HCEC 1CT (cell line): Measurements from ENCODE around the gene GATA2.

ENCODE experiments used
- DNase-seq: peaks from one replicate; pipeline ENCODE4 v3.0.0-alpha.2; 2017

GATA2 gene

DNA sequence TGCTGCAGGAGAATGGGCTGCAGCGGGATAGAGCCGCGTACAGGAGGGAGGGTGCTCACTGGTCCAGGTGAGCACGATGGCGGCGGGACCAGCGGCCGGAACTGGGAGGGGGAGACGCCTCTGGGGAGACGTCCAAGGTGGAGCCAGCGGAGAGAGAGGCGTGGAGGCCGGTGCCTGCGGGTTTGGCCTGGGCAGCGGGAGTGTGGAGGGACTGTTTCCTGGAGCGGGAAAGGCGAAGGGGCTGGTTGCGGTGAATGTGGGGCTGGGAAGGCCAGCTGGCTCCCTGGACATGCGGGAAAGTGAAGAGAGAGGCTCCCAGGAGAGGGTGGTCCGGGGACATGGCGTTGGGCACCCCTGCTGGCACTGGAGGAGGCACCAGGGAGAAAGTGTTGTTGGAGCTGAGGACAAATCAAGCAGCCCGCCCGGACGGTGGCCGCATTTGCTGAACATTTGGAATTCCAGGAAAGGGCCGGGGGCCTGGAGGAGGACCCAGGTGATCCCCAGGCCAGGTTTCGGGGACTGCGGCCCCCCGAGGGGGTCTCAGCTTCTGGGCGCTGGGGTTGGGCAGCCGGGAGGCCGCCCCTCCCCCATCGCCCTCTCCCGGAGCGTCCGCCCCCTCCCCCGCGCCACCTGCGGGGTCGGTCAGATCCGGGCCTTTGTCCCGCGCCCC lies 60.6 kb downstream of the GATA2 start:
- DNase-seq = no peak

DNA sequence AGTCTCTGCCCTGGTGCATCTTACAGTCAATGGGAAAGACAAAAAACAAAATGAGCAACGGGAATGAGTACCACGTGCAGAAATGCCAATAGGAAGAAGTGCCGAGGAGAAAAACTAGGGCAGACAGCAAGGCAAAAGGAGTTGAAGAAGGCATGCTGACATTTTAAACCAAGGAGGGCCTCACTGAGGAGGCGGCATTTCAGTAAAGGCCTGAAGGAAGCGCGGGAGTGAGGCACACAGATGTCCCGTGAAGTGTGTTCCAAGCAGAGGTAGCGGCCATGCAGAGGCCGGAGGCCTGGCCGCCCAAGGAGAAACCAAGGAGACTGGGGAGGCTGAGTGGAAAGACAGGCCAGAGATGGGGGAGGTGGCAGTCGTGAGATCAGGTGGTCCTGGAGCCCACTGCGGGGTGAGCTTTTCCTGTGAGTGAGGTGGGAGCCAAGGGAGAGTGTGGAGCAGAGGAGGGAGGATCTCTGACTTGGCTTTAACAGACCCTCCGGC lies 61.1 kb downstream of the GATA2 start:
- DNase-seq = no peak

DNA sequence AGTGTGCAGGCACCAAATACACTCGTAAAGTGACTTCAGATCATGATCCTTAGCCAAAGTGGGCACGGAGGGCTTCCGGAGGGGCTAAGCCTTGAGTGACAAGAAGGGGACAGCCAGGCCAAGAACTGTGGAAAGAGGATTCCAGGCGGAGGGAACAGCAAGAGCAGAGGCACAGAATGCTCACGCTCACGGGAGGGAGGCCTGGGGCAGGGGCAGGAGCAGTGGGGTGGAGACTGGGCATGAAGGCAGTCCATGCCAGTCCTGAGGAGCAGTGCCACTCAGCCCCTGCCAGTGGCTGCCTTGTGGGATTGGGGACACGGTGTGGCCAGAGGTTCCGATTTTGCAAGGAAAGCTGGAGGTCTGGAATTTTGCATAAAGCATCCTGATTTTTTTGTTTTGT lies 62.3 kb downstream of the GATA2 start:
- no peak for DNase-seq

DNA sequence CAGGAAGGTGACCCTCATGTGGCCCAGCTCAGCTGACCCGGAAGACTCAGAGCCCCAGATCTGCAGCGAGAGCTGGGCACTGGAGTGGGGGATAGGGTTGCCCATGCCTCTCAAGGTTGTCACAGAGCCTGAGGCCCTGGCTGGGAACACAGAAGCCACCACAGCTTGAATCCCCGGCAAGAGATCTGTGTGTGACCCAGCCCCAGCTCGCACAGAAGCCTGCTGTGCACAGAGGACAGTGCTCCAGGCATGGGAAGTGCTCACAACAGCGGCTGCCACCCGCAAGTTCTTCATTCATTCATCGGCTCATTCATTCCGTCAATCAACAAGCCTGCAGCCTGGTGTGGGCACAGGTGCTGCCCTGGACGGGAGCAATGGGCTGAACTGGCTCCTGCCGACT lies 62.7 kb downstream of the GATA2 start:
- DNase-seq = no peak

DNA sequence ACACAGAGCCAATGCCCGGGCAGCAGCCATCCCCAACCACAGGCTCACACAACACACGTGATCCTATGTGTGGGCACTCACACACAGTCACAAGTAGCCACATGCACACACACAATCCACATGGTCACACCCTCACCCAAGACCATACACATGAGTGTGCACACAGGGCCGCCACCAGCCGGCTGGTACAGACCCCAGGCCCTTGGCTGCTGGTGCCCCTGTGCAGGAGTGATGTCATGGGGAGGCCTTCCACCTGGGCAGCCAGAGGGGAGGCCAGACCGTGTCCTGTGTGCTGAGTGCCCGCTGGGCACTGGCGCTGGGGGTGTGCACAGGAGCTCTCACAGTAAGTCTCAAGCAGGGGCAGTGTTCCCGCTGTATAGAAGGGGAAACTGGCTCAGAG lies 63.2 kb downstream of the GATA2 start:
- DNase-seq = no peak
